Coronary artery (tissue), 2 donors: Measurements from ENCODE around the gene FAM13A.

Experiments used
- DNase-seq: peaks from one replicate; pipeline ENCODE4 v3.0.0-alpha.2; 2017; ENCODE audit warnings: low spot score
- H3K27ac ChIP-seq, 2 donors: fragments of 200-600 bp; sonication (generic); one replicate each; pipeline ENCODE4 v1.5.1; 2016 to 2019
- H3K4me3 ChIP-seq: fragments of 200-600 bp; sonication (generic); 2 replicates; pipeline ENCODE4 v1.5.1; 2016; ENCODE audit warnings: mild to moderate bottlenecking, moderate library complexity
- TF ChIP-seq, protein P1 (sequence below): fragments of 200-600 bp; sonication (generic); IDR thresholded peaks from one replicate; pipeline ENCODE4 v1.5.1; 2019; ENCODE audit warnings: antibody characterized with exemption

The FAM13A gene

DNA sequence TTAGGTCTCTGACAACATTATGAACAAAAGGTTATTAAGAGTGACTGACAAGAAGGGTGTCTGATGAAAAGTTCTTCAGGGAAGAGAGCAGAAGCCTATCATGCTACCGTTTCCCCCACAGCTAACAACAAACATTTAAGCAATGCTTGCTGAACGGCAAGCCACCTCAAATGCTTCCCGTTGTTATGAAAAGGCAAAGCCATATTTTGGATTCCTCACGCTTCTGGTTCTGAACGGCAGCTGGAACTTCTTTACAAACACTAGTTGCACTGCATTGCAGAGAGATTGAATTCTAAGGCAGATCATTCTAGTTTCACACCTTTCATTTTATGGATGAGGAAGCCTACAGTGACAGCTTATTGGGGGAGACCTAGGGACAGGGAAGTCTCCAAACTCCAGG is 310.8 kb downstream of the FAM13A start:
- no peak for DNase-seq
- TF ChIP-seq, protein P1, sequence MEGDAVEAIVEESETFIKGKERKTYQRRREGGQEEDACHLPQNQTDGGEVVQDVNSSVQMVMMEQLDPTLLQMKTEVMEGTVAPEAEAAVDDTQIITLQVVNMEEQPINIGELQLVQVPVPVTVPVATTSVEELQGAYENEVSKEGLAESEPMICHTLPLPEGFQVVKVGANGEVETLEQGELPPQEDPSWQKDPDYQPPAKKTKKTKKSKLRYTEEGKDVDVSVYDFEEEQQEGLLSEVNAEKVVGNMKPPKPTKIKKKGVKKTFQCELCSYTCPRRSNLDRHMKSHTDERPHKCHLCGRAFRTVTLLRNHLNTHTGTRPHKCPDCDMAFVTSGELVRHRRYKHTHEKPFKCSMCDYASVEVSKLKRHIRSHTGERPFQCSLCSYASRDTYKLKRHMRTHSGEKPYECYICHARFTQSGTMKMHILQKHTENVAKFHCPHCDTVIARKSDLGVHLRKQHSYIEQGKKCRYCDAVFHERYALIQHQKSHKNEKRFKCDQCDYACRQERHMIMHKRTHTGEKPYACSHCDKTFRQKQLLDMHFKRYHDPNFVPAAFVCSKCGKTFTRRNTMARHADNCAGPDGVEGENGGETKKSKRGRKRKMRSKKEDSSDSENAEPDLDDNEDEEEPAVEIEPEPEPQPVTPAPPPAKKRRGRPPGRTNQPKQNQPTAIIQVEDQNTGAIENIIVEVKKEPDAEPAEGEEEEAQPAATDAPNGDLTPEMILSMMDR, result no peak
- peak overlapping the region in 1 of 2 donors; percentile 33 for H3K27ac ChIP-seq

DNA sequence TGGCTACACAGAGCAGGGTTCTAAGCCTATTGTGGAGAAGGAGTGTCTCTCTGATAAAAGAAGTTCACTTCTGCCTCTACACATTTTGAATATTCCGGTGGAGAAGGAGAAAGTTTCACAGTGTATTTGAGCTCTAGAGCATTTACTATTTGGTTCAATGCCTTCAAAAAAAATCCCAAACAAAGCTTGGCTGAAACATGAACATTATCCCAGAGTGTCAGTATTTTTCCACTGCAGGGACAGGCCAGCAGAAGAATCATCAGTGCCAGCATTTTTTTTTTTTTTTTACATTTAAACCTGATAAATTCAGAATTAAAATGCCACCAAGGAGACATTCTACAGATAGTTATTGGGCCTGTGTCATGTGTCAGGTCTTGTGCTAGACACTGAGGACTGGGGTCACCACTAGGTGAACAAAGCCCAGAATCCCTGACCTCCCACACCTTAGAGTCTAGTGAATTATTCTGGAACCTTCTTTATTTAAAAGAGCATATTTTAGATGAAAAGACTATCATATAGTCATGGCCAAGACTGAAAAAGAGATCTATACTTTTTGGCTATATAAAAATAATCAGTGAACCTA is 311.3 kb downstream of the FAM13A start:
- H3K4me3 ChIP-seq, result no peak overlapping the region
- H3K27ac ChIP-seq, result peak overlapping the region; percentile 4 to 72
- no peak for DNase-seq
- TF ChIP-seq, protein P1, result no peak

More for the DNA sequence above, 310.8 kb downstream of the FAM13A start:
- H3K4me3 ChIP-seq, result no peak overlapping the region

DNA sequence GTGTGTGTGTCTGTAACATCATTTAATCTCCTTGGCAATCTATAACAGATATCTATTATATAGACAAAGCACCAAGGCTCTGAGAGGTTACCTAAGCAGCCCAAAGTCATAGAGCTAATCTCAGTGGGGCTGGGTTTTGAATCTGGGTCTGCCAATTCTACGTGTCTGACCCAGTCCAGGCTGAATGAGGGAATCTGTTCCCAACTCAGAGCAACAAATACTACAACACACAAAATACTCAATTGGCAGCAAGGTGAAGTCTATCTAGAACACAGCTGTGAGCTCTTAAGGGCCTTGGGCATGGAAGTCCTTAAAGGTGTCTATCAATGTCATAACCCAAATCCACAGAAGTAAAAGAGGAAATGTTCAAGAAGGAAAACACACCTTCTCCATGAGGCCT is 311.8 kb downstream of the FAM13A start:
- TF ChIP-seq, protein P1, result no peak
- Histone ChIP-seq H3K27ac (peak overlapping the region; percentile 4 to 72), H3K4me3 (no peak overlapping the region)
- no peak for DNase-seq

DNA sequence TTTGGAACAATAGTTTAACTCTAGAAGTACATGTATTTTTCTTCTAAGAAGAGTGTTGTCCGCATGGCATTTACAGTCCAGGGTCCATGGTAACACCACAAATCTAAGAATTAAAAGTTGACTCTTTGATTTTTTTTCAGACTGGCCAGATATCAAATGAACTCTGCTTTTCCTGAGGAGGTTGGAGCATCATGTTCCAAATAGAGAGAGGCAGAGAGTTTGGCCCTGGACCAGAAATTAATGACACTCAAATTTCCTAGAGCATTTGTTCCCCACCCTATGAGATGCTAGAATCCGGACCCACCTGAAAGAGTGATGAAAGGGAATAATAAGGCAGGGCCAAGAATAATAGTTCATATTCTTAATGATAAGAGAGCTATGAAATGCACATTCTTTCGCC is 312.4 kb downstream of the FAM13A start:
- TF ChIP-seq, protein P1, result no peak
- H3K27ac ChIP-seq, result peak overlapping the region in 1 of 2 donors; percentile 72
- H3K4me3 ChIP-seq, result no peak overlapping the region
- no peak for DNase-seq

DNA sequence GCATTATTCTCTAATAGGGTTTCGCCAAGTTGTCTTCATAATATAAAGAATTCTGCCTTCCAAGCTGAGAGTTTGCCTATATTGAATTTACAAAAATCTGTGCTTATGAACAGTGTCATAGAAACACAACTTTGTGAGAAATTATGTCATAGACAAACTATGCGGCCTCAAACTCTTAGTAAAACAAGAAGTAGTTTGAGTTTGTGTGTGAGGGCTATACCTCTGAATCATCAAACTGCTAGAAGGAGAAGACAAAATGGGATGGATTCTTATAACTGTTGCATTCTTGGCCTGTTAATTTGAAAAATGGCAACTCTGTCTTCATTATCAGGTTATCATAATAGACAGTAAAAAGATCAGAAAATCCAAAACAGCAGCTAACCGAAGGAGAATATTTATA is 313.3 kb downstream of the FAM13A start:
- no peak overlapping the region for H3K4me3 ChIP-seq
- H3K27ac ChIP-seq, result peak overlapping the region; percentile 5 to 65
- TF ChIP-seq, protein P1, result no peak
- no peak for DNase-seq

DNA sequence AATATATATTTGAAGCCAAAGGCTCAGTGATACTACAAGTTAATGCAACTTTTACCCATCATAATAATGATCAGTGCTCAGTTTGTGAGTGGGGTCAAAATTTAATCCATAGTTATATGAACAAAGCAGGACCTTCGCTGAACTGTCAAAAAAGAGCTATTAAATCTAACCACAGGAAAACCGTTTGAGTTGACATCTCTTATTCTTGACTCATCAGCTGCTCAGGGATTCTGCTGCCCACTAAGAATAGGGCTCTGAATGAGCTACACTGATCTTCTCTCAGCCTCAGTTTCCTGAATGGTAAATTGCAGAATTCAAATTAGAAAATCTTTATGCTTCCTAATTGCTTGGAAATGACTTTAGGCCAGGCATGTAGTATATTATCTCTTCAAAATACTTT is 314.4 kb downstream of the FAM13A start:
- no peak for DNase-seq
- Histone ChIP-seq H3K4me3 (no peak overlapping the region), H3K27ac (no peak overlapping the region)
- TF ChIP-seq, protein P1, result no peak

DNA sequence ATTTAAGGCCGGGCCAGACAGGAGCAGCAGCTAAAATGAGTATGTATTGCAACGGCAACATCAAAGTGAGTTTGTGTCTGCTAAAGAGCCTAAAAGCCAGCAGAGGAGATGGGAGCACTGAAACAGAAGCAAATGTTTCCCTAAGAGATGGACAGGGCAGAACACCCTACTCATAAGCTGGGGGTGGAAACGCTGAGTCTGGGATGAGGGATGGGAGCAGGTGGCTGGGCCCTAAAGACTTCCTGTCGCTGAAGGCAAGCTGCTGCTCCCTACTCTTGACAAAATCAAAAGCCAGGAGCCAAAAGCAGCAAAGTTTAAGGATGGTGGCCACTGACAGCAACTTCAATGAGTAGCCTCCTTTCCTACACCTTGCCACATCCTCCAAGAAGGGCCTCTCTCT is 318.8 kb downstream of the FAM13A start:
- DNase-seq, result no peak
- H3K27ac ChIP-seq, result peak overlapping the region in 1 of 2 donors; percentile 35
- no peak overlapping the region for H3K4me3 ChIP-seq
- TF ChIP-seq, protein P1, result no peak
